Trophoblast cell (in vitro differentiated cells and primary cell): ENCODE data around the gene WDR49. TPM values are rescaled to one million over a fixed set of nuclear protein-coding genes. Genes with fewer than 3 reads are reported as not detected.

Source experiments
- DNase-seq, 2 donors: peaks; one replicate each; pipeline ENCODE4 v3.0.0-alpha.2; 2016
- H2AFZ ChIP-seq: 2 replicates; pipeline ENCODE4 v1.6.1; 2013; ENCODE audit warnings: low read length, moderate library complexity, mild to moderate bottlenecking; ENCODE audit not compliant: insufficient read depth, poor library complexity
- H2AK5ac ChIP-seq: 2 replicates; pipeline ENCODE4 v1.6.1; 2013; ENCODE audit warnings: mild to moderate bottlenecking, low read length
- H2BK120ac ChIP-seq: 2 replicates; pipeline ENCODE4 v1.6.1; 2013; ENCODE audit warnings: low read length, mild to moderate bottlenecking, moderate library complexity; ENCODE audit not compliant: insufficient read depth, poor library complexity
- H2BK12ac ChIP-seq: 2 replicates; pipeline ENCODE4 v1.6.1; 2013; ENCODE audit warnings: mild to moderate bottlenecking, low read length, moderate library complexity
- H2BK5ac ChIP-seq: 2 replicates; pipeline ENCODE4 v1.6.1; 2013; ENCODE audit warnings: low read length, low read depth, moderate library complexity, mild to moderate bottlenecking; ENCODE audit not compliant: poor library complexity
- H3K14ac ChIP-seq: 2 replicates; pipeline ENCODE4 v1.6.1; 2013; ENCODE audit warnings: mild to moderate bottlenecking, low read length
- H3K18ac ChIP-seq: 2 replicates; pipeline ENCODE4 v1.6.1; 2013; ENCODE audit warnings: mild to moderate bottlenecking, low read length
- H3K23ac ChIP-seq: 2 replicates; pipeline ENCODE4 v1.6.1; 2013; ENCODE audit warnings: low read length
- H3K27ac ChIP-seq: 2 replicates; pipeline ENCODE4 v1.5.1; 2013; ENCODE audit warnings: low read depth, mild to moderate bottlenecking, inconsistent platforms, low read length, moderate library complexity
- H3K27me3 ChIP-seq: 2 replicates; pipeline ENCODE4 v1.6.1; 2013; ENCODE audit warnings: inconsistent platforms, mild to moderate bottlenecking, low read length, moderate library complexity; ENCODE audit not compliant: insufficient read depth
- H3K36me3 ChIP-seq, 2 experiments: 1 replicate in 1 of 2; 2 replicates in 1 of 2; pipeline ENCODE4 v1.6.1; 2013; ENCODE audit warnings: low read length in 2 of 2, mild to moderate bottlenecking in 2 of 2, moderate library complexity in 1 of 2; ENCODE audit not compliant: insufficient read depth in 2 of 2, control insufficient read depth in 1 of 2
- H3K4ac ChIP-seq: 2 replicates; pipeline ENCODE4 v1.6.1; 2013; ENCODE audit warnings: low read depth, mild to moderate bottlenecking, low read length, moderate library complexity
- H3K4me1 ChIP-seq, 2 experiments: 1 replicate in 1 of 2; 2 replicates in 1 of 2; pipeline ENCODE4 v1.6.1; 2013; ENCODE audit warnings: low read length in 2 of 2, mild to moderate bottlenecking in 2 of 2, moderate library complexity in 1 of 2; ENCODE audit not compliant: insufficient read depth in 2 of 2, control insufficient read depth in 1 of 2
- H3K4me2 ChIP-seq: 2 replicates; pipeline ENCODE4 v1.6.1; 2013; ENCODE audit warnings: inconsistent platforms, mild to moderate bottlenecking, low read length, moderate library complexity
- H3K4me3 ChIP-seq: 2 replicates; pipeline ENCODE4 v1.5.1; 2013; ENCODE audit warnings: mild to moderate bottlenecking, low read depth, low read length, inconsistent platforms
- H3K79me1 ChIP-seq: one replicate; pipeline ENCODE4 v1.6.1; 2013; ENCODE audit warnings: low read length
- H3K79me2 ChIP-seq: 2 replicates; pipeline ENCODE4 v1.6.1; 2013; ENCODE audit warnings: low read length, mild to moderate bottlenecking; ENCODE audit not compliant: control insufficient read depth, insufficient read depth, poor library complexity
- H3K9ac ChIP-seq: 2 replicates; pipeline ENCODE4 v1.6.1; 2013; ENCODE audit warnings: mild to moderate bottlenecking, low read length
- H3K9me3 ChIP-seq: 2 replicates; pipeline ENCODE4 v1.6.1; 2013; ENCODE audit warnings: low read depth, mild to moderate bottlenecking, control low read depth, inconsistent platforms, low read length; ENCODE audit not compliant: insufficient read depth
- H4K12ac ChIP-seq: 2 replicates; pipeline ENCODE4 v1.6.1; 2013; ENCODE audit warnings: low read depth, mild to moderate bottlenecking, low read length, moderate library complexity
- H4K8ac ChIP-seq: 2 replicates; pipeline ENCODE4 v1.6.1; 2013; ENCODE audit warnings: low read depth, mild to moderate bottlenecking, low read length, moderate library complexity
- H4K91ac ChIP-seq: one replicate; pipeline ENCODE4 v1.6.1; 2013; ENCODE audit warnings: low read depth, mild to moderate bottlenecking, low read length, moderate library complexity
- WGBS: extraction: QIAGEN DNeasy Blood & Tissue Kit; methylation state at CpG from one replicate; pipeline ENCODE4 v1.1.7; 2013; ENCODE audit warnings: missing lambda C conversion rate; ENCODE audit not compliant: insufficient read length, insufficient coverage; ENCODE audit errors: extremely low coverage; 5-methylcytosine and 5-hydroxymethylcytosine counted together
- polyA plus RNA-seq: library from polyadenylated mRNA; stranded (reverse); fragments of 200-250 nt; gene quantifications from 2 replicates; pipeline ENCODE4 v1.2.3, GENCODE V29; 2013

The WDR49 gene
- 0.04 TPM in 2 replicates for polyA plus RNA-seq

GRCh38 chr3:167653760-167654159, at the start of gene WDR49:
Gene WDR49 (minus strand): TSS chr3:167653942. CDS start chr3:167653425, 517 bp downstream.
- H2AFZ ChIP-seq = no peak within 1 kb of the TSS
- H3K4ac ChIP-seq = no peak within 1 kb of the TSS
- no peaks in the 10 kb centered on the region for H3K4me1 ChIP-seq
- peak in 1 of 2 donors; percentile 15 for DNase-seq
- H3K36me3 ChIP-seq = no peaks in the 10 kb centered on the region
- no peaks in the 10 kb centered on the region for H3K79me1 ChIP-seq
- no peaks in the 10 kb centered on the region for H3K9me3 ChIP-seq
- H2BK12ac ChIP-seq = no peak within 1 kb of the TSS
- no peaks in the 10 kb centered on the region for H3K79me2 ChIP-seq
- H3K4me2 ChIP-seq = no peak within 1 kb of the TSS
- H2BK120ac ChIP-seq = no peak within 1 kb of the TSS
- no peak within 1 kb of the TSS for H2BK5ac ChIP-seq
- H3K14ac ChIP-seq = no peak within 1 kb of the TSS
- H3K9ac ChIP-seq = no peak within 1 kb of the TSS
- no peak within 1 kb of the TSS for H4K91ac ChIP-seq
- no peak within 1 kb of the TSS for H4K12ac ChIP-seq
- H3K4me3 ChIP-seq = no peak within 1 kb of the TSS
- no CpG with 5 or more reads among the region's 1 CpG for WGBS
- no peak within 1 kb of the TSS for H3K23ac ChIP-seq
- H3K27ac ChIP-seq = no peak within 1 kb of the TSS
- no peaks in the 10 kb centered on the region for H3K27me3 ChIP-seq
- no peak within 1 kb of the TSS for H2AK5ac ChIP-seq
- no peak within 1 kb of the TSS for H4K8ac ChIP-seq
- H3K18ac ChIP-seq = no peak within 1 kb of the TSS

GRCh38 chr3:167700926-167701325, 47.2 kb upstream of the WDR49 start:
- Histone ChIP-seq H2BK5ac (no peak overlapping the region), H2BK120ac (no peak overlapping the region), H3K79me2 (no peaks in the 10 kb centered on the region), H3K9me3 (no peaks in the 10 kb centered on the region), H3K4ac (no peak overlapping the region), H3K9ac (no peak overlapping the region), H4K12ac (no peak overlapping the region), H3K4me3 (no peak overlapping the region), H3K4me2 (no peak overlapping the region), H3K23ac (no peak overlapping the region), H2AK5ac (no peak overlapping the region), H3K36me3 (peaks cover 3 to 6% of the 10 kb centered on the region in 2 experiments), H4K91ac (no peak overlapping the region), H4K8ac (no peak overlapping the region), H3K27me3 (no peaks in the 10 kb centered on the region), H3K4me1 (no peaks in the 10 kb centered on the region), H3K27ac (no peak overlapping the region), H3K18ac (no peak overlapping the region), H3K14ac (no peak overlapping the region), H2BK12ac (no peak overlapping the region), H2AFZ (no peak overlapping the region), H3K79me1 (no peaks in the 10 kb centered on the region)
- WGBS = no CpG with 5 or more reads among the region's 2 CpGs
- no peak for DNase-seq

- no peak overlapping the region for H4K12ac ChIP-seq
- H3K4me2 ChIP-seq = no peak overlapping the region
- no peak overlapping the region for H3K18ac ChIP-seq
- no peaks in the 10 kb centered on the region for H3K79me2 ChIP-seq
- H3K27ac ChIP-seq = no peak overlapping the region
- no peaks in the 10 kb centered on the region for H3K27me3 ChIP-seq
- no peak overlapping the region for H3K4me3 ChIP-seq
- H3K14ac ChIP-seq = no peak overlapping the region
- no peak overlapping the region for H3K4ac ChIP-seq
- H2BK120ac ChIP-seq = no peak overlapping the region
- H3K4me1 ChIP-seq = no peaks in the 10 kb centered on the region
- H3K23ac ChIP-seq = no peak overlapping the region
- H3K9ac ChIP-seq = no peak overlapping the region
- H2BK5ac ChIP-seq = no peak overlapping the region
- DNase-seq = no peak
- H3K79me1 ChIP-seq = no peaks in the 10 kb centered on the region
- no peak overlapping the region for H4K8ac ChIP-seq
- no peak overlapping the region for H2BK12ac ChIP-seq
- no peak overlapping the region for H4K91ac ChIP-seq
- no peak overlapping the region for H2AFZ ChIP-seq
- no peaks in the 10 kb centered on the region for H3K9me3 ChIP-seq
- no peak overlapping the region for H2AK5ac ChIP-seq
- peaks cover 3 to 6% of the 10 kb centered on the region in 2 experiments for H3K36me3 ChIP-seq
- WGBS = no CpG with 5 or more reads among the region's 4 CpGs
Observed at GRCh38 chr3:167700046-167700445, 46.3 kb upstream of the WDR49 start.

- no peak overlapping the region for H4K12ac ChIP-seq
- no peak overlapping the region for H2BK12ac ChIP-seq
- no peak overlapping the region for H3K23ac ChIP-seq
- H2BK120ac ChIP-seq = no peak overlapping the region
- no peak overlapping the region for H3K4me2 ChIP-seq
- no peak overlapping the region for H4K91ac ChIP-seq
- H3K79me2 ChIP-seq = no peaks in the 10 kb centered on the region
- H3K4ac ChIP-seq = no peak overlapping the region
- no peak overlapping the region for H4K8ac ChIP-seq
- no peak overlapping the region for H2BK5ac ChIP-seq
- H3K14ac ChIP-seq = no peak overlapping the region
- H3K18ac ChIP-seq = no peak overlapping the region
- no peak overlapping the region for H3K9ac ChIP-seq
- no peak overlapping the region for H3K4me3 ChIP-seq
- no peaks in the 10 kb centered on the region for H3K9me3 ChIP-seq
- H3K4me1 ChIP-seq = no peaks in the 10 kb centered on the region
- no CpG with 5 or more reads among the region's 2 CpGs for WGBS
- no peak overlapping the region for H2AK5ac ChIP-seq
- peak; percentile 4 to 70 for DNase-seq
- peaks cover 4 to 13% of the 10 kb centered on the region in 2 experiments for H3K36me3 ChIP-seq
- H3K79me1 ChIP-seq = no peaks in the 10 kb centered on the region
- H2AFZ ChIP-seq = no peak overlapping the region
- H3K27ac ChIP-seq = no peak overlapping the region
- H3K27me3 ChIP-seq = no peaks in the 10 kb centered on the region
Observed at GRCh38 chr3:167694121-167694520, 40.4 kb upstream of the WDR49 start.
